GM19043 (cell line): ENCODE measurements around the gene TMEM187.
"Not testable (repeated sequence)": the region's sequence is repeated elsewhere in the genome, so short reads cannot be mapped to it uniquely, and the experiment has no call there.

Experiments
- ATAC-seq: cut with Tn5 transposase; IDR thresholded peaks from one replicate; pipeline ENCODE4 v1.9.1; 2021; ENCODE audit warnings: low read depth; ENCODE audit not compliant: unreplicated experiment

TMEM187 gene

GRCh38 chrX:153992180-153992579, 19.6 kb downstream of the TMEM187 start:
- no peak for ATAC-seq

- no peak for ATAC-seq
Measured at GRCh38 chrX:153993079-153993478, 20.5 kb downstream of the TMEM187 start.

GRCh38 chrX:153993978-153994377, 21.4 kb downstream of the TMEM187 start:
- ATAC-seq: no peak

GRCh38 chrX:153994398-153994797, 21.8 kb downstream of the TMEM187 start:
- not testable (repeated sequence) for ATAC-seq

- no peak for ATAC-seq
Measured at GRCh38 chrX:153995504-153995903, 22.9 kb downstream of the TMEM187 start.

GRCh38 chrX:153999359-154000037, 26.9 kb downstream of the TMEM187 start:
- ATAC-seq: no peak

GRCh38 chrX:154000051-154000450, 27.5 kb downstream of the TMEM187 start:
- no peak for ATAC-seq

- ATAC-seq: no peak
Measured at GRCh38 chrX:154002215-154002719, 29.7 kb downstream of the TMEM187 start.

GRCh38 chrX:154004315-154004714, 31.8 kb downstream of the TMEM187 start:
- no peak for ATAC-seq

GRCh38 chrX:154006947-154007346, 34.4 kb downstream of the TMEM187 start:
- no peak for ATAC-seq

- ATAC-seq: no peak
Measured at GRCh38 chrX:154008521-154008920, 36.0 kb downstream of the TMEM187 start.

GRCh38 chrX:154010330-154011087, 38.0 kb downstream of the TMEM187 start:
- no peak for ATAC-seq

- no peak for ATAC-seq
Measured at GRCh38 chrX:154011376-154012335, 39.1 kb downstream of the TMEM187 start.

GRCh38 chrX:154012336-154012991, 39.9 kb downstream of the TMEM187 start:
- ATAC-seq: no peak

- ATAC-seq: no peak
Measured at GRCh38 chrX:154013001-154013421, 40.5 kb downstream of the TMEM187 start.

- ATAC-seq: no peak
Measured at GRCh38 chrX:154013614-154014360, 41.2 kb downstream of the TMEM187 start.

- ATAC-seq: no peak
Measured at GRCh38 chrX:154014429-154015380, 42.2 kb downstream of the TMEM187 start.

GRCh38 chrX:154015581-154016264, 43.2 kb downstream of the TMEM187 start:
- no peak for ATAC-seq
